Measurements from ENCODE around the gene IFNLR1.

The IFNLR1 gene

DNA sequence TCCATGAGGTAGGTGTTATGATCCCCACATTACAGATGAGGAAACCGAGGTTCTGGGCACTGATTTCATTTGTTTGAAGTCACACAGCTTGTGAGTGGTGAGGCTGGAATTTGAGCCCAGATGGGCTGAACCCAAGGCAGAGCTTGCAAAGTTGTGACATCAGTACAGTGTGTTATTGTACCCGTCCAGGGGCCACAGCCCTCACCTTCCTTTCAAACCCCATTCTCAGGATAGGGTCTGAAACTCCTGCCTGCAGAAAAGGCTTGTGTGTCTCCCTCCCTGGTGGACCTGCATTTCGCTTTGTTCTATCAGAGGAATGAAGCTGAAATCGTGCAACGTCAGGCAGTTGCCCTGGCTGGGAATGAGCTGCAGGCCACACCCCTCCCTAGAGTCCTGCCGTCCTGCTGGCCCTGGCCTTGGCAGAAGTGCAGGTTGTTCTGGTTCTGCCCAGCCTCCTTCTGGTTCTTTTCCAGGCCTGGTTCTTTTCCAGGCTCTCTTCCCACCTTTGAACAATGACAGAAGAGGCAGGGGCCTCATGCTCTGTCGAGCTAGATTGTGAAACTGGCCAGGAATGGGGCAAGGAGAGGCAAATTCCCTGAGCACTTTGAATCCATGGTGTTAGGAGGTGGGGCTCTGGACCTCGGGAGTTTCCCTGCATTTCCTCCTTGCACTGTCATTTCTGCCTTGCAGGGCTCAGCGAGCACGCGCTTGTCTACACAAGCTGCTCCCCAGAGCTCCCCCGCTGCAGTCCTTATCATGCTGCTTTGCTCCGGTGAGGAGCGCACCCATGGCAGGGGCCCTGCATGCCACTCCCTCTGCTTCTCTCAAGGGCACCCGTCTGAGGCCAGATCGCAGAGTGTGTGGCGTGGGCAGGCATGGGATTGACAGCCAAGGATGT, 67.0 kb downstream of the IFNLR1 start:
- DNase-seq: no peak

- DNase-seq: no peak
Measured at GRCh38 chr1:24119489-24119858, 67.6 kb downstream of the IFNLR1 start.

GRCh38 chr1:24118410-24119242, 68.5 kb downstream of the IFNLR1 start:
- DNase-seq: no peak

DNA sequence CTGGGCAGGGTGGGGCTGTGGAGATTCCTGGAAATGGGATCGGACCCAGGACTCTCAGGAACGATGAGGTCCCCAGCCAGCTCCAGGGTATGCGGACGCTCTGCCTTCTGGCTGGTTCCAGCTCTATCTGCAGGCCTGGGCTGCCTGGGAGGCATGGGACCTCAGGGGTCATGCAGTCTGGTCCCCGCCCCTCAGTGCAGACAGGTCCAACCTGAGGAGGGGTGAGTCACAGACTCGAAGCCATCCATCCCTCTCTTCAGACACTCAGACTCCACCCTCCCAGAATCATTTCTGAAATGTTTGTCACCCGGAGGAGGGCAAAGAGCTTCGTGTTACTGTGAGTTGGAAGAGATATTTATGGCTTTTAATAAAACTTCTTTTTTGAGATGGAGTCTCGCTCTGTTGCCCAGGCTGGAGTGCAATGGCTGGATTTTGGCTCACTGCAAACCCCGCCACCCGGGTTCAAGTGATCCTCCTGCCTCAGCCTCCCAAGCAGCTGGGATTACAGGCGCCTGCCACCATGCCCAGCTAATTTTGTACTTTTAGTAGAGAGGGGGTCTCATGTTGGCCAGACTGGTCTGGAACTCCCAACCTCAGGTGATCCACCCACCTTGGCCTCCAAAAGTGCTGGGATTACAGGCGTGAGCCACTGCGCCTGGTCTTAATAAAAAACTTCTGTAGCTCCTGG, 69.2 kb downstream of the IFNLR1 start:
- DNase-seq: no peak

DNA sequence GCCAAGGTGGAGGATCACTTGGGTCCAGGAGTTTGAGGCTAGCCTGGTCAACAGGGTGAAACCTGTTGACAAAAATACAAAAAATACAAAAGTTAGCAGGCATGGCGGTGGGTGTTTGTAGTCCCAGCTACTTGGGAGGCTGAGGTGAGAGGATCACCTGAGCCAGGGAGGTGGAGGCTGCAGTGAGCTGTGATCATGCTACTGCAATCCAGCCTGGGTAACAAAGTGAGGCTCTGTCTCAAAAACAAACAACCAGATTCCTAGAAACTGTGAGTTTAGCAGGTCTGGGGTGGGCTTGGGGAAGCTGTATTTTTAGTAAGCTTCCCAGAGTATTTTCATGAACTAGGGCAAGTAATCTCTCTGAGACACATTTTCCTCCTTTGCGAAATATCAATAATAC, 70.0 kb downstream of the IFNLR1 start:
- DNase-seq: no peak

- DNase-seq: no peak
Measured at GRCh38 chr1:24114753-24115152, 72.3 kb downstream of the IFNLR1 start.

DNA sequence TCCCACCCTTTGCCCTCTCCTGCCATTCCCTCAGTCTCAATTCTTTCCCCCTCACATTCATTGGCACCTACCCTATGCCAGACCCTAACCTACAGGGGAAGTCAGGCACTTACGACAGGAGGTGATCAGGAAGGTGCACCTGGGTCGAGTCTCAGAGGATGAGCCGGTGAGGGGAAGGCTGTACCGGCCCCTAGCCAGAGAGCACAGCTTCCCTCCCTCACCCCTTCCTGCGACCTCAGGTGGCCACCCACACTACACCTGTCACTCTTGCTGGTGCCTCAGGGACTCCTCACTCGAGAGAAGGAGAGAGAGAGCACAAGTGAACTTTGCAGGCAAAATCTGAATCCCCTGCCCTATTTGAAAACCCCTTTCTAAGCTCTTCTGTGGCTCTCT, 73.5 kb downstream of the IFNLR1 start:
- no peak for DNase-seq

DNA sequence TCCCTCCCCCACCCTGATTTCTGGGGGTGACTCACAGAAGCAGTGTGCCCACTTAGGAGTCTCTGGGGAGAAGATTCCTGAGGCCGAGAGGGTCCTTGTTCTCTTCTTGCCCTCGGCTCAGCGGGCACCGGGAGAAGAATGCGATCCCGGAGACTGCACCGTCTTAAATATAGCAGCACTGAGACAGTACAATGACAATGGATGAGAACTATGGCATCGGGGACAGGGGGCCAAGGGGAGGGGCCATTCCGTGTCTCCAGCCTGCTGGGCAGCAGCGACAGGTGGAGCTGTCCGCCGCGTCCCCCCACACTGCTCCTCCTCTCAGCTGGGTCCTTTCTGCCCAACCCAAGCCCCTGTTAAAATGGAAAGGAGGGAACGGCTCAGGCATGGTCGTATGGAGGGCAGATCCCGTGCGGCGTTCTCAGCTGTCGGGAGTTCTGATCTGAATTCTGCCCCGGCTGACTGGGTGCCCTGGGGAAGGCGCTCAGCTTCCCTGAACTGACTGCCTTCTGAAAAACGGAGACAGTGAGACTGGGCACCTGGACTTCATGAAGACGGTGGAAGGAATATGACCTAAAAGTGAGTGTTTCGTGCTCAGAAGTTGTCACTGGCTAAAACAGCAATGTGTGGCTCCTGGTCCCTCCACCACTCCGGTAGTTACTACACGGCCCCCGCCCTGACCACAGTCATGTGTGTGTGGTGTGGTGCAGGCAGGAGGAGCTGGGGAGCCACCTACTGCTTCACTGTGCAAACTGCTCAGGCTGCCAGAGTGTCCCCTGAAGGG, 74.9 kb downstream of the IFNLR1 start, which contains the start of gene MYOM3:
Gene MYOM3, minus strand, starts transcription at position 140 of the 784 bp plus-strand sequence. CDS start 3,499 bp downstream, outside the sequence.
- peak; percentile 18 for DNase-seq

DNA sequence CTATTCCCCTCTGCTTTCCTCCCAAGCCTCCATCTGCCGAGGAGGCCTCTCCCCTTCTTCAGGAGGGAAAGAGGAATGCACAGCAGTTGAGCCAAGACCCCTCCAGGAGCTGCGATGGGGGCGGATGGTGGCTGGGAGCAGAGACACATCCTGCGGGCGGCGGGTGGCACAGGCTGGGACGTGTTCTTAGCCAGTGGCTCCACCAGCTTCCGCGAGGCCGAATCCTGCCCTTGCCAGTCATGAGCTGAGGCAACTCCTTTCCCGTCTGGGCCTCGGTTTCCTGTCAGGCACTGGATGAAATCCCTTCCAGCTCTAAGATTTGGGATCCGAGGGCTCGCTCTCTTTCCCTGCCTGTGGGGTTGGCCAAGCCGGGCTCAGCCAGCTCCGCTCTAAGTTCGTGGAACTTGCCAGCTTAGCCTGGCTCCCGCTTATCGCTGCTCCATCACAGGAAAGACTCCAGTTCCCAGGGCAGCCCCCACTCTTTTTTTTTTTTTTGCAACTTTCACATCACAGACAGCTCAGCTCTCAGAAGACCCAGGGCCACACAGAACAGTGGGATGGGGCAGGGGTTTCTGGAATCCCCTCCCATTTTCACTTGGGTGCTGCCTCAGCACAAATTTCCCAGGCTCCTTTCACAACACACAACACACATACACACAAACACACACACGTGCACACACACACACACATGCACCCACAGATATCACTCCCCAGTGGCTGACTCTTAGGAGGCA, 75.7 kb downstream of the IFNLR1 start:
- DNase-seq: no peak

DNA sequence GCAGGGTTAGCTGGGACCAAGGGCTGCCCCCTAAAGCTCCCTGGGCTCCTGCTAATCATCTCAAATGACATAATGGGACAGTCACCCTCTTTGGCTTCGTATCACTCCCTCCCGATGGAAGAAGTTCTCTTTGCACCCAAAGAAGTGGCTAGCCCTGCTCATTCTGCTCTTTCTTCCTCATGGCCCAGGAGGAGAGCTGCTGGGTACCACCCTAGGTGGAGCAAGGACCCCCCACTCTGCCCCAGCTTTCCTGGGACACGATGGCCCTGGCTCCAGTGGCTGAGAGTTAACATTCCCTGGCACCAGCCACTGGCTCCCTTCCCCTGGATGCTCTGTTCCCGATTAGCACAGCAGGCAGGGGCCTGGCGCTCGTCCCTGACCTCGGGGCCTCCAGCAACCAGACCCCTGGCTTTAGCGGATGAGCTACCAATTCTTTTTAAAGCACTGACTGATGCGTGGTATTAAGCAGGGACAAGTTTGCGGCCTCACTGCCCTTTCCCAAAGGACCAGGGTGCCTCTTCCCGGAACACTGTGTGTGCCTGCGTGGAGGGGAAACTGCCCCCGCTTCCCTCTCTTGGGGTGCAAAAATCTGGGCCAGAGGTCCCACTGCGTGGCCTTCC, 76.3 kb downstream of the IFNLR1 start:
- no peak for DNase-seq

- no peak for DNase-seq
Measured at GRCh38 chr1:24109686-24110475, 77.2 kb downstream of the IFNLR1 start.

GRCh38 chr1:24109166-24109483, 78.0 kb downstream of the IFNLR1 start:
- no peak for DNase-seq

- no peak for DNase-seq
Measured at GRCh38 chr1:24108334-24109165, 78.5 kb downstream of the IFNLR1 start.

DNA sequence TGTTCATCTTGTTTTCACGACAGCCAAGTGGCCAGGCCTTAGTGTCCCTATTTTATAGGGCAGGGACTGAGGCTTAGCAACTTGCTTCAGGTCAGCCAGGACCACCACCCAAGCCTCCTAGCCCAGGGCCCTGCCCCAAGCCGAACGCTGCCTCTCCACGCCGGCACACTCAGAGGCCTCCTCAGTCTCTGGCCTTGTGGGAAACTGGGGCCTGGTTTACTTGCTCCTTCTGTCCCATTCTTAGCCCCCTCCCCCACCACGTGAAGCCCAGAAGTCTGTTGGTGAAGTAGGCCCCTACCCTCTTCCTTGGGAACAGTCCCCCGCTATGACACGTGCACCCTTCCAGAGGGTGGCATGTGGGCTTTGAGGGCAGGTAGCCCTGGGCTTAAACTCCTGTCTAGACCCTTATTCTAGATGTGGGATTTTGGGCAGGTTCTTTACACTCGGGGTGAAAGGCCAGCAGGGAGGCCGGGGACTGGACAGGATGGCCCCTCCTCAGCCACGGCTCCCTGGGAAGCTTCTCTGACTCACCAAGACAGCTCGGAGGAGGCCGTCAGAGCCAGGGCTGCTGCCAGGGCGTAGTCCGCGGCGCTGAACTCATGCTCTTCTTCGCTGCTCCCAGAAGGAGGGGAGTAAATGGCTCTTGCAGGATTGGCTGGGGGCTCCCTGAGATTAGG, 79.5 kb downstream of the IFNLR1 start:
- no peak for DNase-seq

- DNase-seq: no peak
Measured at GRCh38 chr1:24105368-24106160, 81.5 kb downstream of the IFNLR1 start.

- DNase-seq: no peak
Measured at GRCh38 chr1:24104854-24105253, 82.2 kb downstream of the IFNLR1 start.
